ENCODE results near the gene RNF31.

GRCh38 chr14:24150993-24151392 lies 3.7 kb downstream of the RNF31 start:
- TF ChIP-seq, protein P1, sequence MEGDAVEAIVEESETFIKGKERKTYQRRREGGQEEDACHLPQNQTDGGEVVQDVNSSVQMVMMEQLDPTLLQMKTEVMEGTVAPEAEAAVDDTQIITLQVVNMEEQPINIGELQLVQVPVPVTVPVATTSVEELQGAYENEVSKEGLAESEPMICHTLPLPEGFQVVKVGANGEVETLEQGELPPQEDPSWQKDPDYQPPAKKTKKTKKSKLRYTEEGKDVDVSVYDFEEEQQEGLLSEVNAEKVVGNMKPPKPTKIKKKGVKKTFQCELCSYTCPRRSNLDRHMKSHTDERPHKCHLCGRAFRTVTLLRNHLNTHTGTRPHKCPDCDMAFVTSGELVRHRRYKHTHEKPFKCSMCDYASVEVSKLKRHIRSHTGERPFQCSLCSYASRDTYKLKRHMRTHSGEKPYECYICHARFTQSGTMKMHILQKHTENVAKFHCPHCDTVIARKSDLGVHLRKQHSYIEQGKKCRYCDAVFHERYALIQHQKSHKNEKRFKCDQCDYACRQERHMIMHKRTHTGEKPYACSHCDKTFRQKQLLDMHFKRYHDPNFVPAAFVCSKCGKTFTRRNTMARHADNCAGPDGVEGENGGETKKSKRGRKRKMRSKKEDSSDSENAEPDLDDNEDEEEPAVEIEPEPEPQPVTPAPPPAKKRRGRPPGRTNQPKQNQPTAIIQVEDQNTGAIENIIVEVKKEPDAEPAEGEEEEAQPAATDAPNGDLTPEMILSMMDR (IDR thresholded peaks at IDR 0.05), result no peak
- no peak for TF ChIP-seq POLR2A (IDR thresholded peaks at IDR 0.05)

All from esophagus squamous epithelium (tissue), 4 donors.